ENCODE data around the gene GDI1. TPM values are rescaled to one million over a fixed set of nuclear protein-coding genes. Genes with fewer than 3 reads are reported as not detected.

The GDI1 gene
- polyA plus RNA-seq, 2 donors: 46.4 to 63.5 TPM

DNA sequence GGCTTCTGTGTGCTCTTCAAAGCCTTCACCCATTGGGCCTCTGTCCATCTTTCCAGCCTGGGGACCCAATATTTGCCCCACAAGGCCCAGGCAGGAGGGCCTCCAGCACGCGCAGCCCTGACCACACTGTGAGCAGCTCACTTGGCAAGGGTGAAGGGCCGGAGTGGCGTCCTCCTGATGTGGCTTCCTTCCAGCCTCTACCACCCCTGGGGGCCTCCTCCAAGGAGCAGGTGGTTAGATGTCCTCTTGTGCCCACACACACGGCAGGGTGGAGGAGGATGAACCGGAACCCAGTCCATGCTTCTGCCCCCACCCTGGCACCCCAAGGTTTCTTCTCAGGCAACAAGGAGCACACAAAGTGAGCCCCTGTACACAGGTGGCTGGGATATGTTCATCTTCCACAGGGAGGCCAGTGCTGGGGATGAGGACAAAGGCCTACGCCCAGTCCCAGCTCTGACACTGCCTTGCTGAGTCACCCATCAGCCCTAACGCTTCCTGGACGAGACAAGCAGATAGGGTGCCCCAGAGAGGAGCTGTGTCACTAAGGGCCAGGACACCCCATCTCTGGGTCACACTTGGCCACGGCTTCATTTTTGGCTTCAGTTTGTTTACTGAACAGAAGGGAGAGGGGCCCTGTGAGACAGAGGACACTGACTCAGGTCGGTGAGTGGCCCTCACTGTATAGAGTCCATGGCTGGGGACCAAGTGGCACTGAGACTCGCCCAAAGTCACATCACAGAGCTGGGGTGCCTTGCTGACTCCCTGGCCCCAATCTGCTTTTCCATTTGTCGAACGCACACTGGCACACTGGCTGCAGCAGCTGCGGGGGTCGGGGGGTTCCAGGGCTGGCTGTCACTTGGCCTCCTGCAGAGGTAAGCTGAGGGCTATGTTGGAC lies 47.5 kb downstream of the GDI1 start:
- 73 to 74% methylated on average over 16 of the region's 16 CpGs for WGBS, 2 donors
- Histone ChIP-seq H3K4me1 (ENCODE audit: control insufficient read depth in 2 of 2, insufficient read depth in 2 of 2, low read length in 1 of 2) (peaks cover 5 to 16% of the 10 kb centered on the region in 2 donors), H3K36me3 (ENCODE audit: control insufficient read depth in 2 of 2, insufficient read depth in 2 of 2, low read length in 1 of 2) (peaks cover 0 to 14% of the 10 kb centered on the region in 2 donors), H3K27me3 (ENCODE audit: control insufficient read depth in 1 of 2, insufficient read depth in 2 of 2, low read length in 2 of 2) (no peaks in the 10 kb centered on the region), H3K4me3 (ENCODE audit: low read depth in 1 of 2, low read length in 2 of 2) (no peak overlapping the region), H3K27ac (ENCODE audit: low read depth in 2 of 2, low read length in 1 of 2) (peak overlapping the region; percentile 73 to 93), H3K9me3 (ENCODE audit: control insufficient read depth in 2 of 2, insufficient read depth in 1 of 2, low read depth in 1 of 2, low read length in 1 of 2) (peaks cover 0 to 6% of the 10 kb centered on the region in 2 donors)

DNA sequence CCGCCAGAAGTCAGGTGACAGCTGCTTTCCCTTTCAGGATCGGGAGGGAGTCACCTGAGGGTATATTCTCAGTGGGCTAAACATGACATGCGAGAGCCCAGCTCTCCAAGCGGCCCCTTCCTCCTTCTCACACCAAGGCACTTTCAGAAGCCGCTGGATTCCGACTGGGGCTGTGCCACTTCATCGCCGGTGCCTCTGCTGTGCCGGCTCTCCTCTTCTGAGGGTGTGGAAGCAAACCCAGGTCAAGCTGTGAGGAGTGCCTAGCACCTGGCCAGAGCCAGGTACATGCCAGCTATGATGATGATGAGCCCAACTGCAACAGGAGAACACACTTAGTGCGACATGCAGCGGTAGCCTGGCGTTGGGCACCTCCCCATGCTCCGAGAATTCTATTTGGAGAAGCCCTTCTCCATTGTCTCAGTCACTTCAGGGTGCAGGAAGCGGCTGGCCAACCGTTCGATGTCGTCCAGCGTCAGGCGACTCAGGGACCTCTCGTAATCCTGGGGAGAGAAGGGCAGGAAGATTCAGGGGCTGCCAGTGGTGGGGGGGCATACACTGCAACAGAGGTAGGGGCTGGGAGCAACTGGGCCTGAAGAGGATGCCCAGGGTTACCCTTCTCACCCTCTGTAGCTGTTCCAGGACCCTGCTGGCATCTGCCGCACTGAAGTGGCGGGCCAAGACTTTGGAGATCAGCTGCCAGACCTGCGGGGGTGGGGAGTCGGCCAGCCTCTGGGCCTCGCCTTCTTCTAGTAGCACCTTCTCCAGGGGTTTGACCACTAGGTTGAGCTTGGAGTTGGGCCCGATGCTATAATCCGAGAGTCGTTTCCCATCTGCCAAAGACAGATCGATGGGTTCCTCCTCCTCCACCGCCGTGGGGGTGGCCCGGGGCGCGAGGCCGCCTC lies 48.4 kb downstream of the GDI1 start:
- peaks cover 0 to 14% of the 10 kb centered on the region in 2 donors for H3K36me3 ChIP-seq (ENCODE audit: control insufficient read depth in 2 of 2, insufficient read depth in 2 of 2, low read length in 1 of 2)

DNA sequence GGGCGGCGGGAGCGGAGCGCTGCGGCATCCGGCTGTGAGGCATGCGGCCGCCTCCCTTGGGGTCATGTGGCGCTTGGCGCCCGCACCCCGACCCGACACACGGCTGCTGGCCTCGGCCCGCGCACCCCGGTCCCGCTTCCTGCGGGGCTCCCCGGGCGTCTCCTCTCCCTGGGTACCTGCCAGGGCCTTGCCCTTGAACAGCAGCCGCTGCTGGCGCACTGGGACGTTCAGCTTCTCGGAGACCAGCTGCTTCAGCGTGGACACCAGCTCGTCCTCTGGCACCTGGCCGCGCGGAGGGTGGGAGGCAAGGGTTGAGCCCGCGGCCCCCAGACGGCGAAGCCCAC lies 49.1 kb downstream of the GDI1 start:
- Histone ChIP-seq H3K36me3 (ENCODE audit: control insufficient read depth in 2 of 2, insufficient read depth in 2 of 2, low read length in 1 of 2) (peaks cover 0 to 14% of the 10 kb centered on the region in 2 donors), H3K27ac (ENCODE audit: low read depth in 2 of 2, low read length in 1 of 2) (peak overlapping the region; percentile 73 to 93), H3K9me3 (ENCODE audit: control insufficient read depth in 2 of 2, insufficient read depth in 1 of 2, low read depth in 1 of 2, low read length in 1 of 2) (peaks cover 0 to 6% of the 10 kb centered on the region in 2 donors), H3K27me3 (ENCODE audit: control insufficient read depth in 1 of 2, insufficient read depth in 2 of 2, low read length in 2 of 2) (no peaks in the 10 kb centered on the region), H3K4me3 (ENCODE audit: low read depth in 1 of 2, low read length in 2 of 2) (peak overlapping the region; percentile 64 to 77), H3K4me1 (ENCODE audit: control insufficient read depth in 2 of 2, insufficient read depth in 2 of 2, low read length in 1 of 2) (peaks cover 5 to 16% of the 10 kb centered on the region in 2 donors)
- WGBS, 2 donors: 1 to 32% methylated on average over 18 to 35 of the region's 35 CpGs

More for the DNA sequence above, 48.4 kb downstream of the GDI1 start:
- Histone ChIP-seq H3K27me3 (ENCODE audit: control insufficient read depth in 1 of 2, insufficient read depth in 2 of 2, low read length in 2 of 2) (no peaks in the 10 kb centered on the region), H3K9me3 (ENCODE audit: control insufficient read depth in 2 of 2, insufficient read depth in 1 of 2, low read depth in 1 of 2, low read length in 1 of 2) (peaks cover 0 to 6% of the 10 kb centered on the region in 2 donors), H3K4me3 (ENCODE audit: low read depth in 1 of 2, low read length in 2 of 2) (peak overlapping the region; percentile 64 to 77), H3K27ac (ENCODE audit: low read depth in 2 of 2, low read length in 1 of 2) (peak overlapping the region; percentile 73 to 93), H3K4me1 (ENCODE audit: control insufficient read depth in 2 of 2, insufficient read depth in 2 of 2, low read length in 1 of 2) (peaks cover 5 to 16% of the 10 kb centered on the region in 2 donors)
- WGBS, 2 donors: 29 to 66% methylated on average over 35 of the region's 35 CpGs

DNA sequence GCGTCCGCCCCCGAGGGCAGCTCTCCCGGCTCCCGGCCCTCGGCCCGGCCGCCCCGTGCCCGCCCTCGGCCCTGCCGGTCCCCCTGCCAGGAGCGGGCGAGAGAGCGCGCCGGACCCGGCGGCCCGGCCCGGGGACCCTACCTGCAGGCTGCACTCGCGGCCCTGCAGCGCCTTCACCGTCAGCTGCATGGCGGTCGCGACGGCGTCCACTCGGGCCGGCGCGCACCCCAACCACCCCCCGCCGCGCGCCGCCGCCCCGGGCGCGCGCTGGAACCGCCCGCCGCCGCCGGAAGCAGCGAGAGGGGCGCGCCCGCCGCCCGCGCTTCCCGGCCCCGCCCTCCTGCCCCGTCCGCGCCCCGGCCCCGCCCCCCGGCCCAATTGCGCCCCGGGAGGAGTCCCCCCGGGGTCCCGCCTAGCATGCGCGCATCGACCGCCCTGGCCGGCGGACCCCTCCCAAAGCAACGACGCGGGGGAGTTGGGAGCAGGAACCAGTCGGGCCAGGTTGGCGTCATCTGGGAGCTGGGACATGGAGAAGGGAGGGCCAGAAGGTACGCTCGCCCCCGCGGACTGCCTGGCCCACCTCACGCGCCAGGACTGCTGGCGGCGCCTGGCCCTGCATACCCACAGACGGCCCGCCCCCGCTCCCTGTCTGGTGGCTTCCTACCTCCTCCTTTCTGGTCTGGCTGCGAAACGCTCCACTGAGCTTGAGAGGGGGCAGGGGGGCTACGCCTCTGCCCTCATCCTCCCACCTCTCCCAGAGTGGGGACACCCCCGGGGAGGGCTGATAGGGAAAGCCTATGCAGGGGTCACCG lies 49.6 kb downstream of the GDI1 start, which contains the start of gene UBL4A:
UBL4A (minus strand) TSS at position 220 of the 812 bp plus-strand sequence; CDS start at position 189, 31 bp downstream.
- Histone ChIP-seq H3K4me3 (ENCODE audit: low read depth in 1 of 2, low read length in 2 of 2) (peak within 1 kb of the TSS; percentile 64 to 77), H3K36me3 (ENCODE audit: control insufficient read depth in 2 of 2, insufficient read depth in 2 of 2, low read length in 1 of 2) (peaks cover 0 to 14% of the 10 kb centered on the region in 2 donors), H3K4me1 (ENCODE audit: control insufficient read depth in 2 of 2, insufficient read depth in 2 of 2, low read length in 1 of 2) (peaks cover 5 to 16% of the 10 kb centered on the region in 2 donors), H3K27ac (ENCODE audit: low read depth in 2 of 2, low read length in 1 of 2) (peak within 1 kb of the TSS; percentile 91 to 93), H3K9me3 (ENCODE audit: control insufficient read depth in 2 of 2, insufficient read depth in 1 of 2, low read depth in 1 of 2, low read length in 1 of 2) (peaks cover 0 to 6% of the 10 kb centered on the region in 2 donors), H3K27me3 (ENCODE audit: control insufficient read depth in 1 of 2, insufficient read depth in 2 of 2, low read length in 2 of 2) (no peaks in the 10 kb centered on the region)
- WGBS, 2 donors: 1 to 31% methylated on average over 32 to 94 of the region's 95 CpGs

DNA sequence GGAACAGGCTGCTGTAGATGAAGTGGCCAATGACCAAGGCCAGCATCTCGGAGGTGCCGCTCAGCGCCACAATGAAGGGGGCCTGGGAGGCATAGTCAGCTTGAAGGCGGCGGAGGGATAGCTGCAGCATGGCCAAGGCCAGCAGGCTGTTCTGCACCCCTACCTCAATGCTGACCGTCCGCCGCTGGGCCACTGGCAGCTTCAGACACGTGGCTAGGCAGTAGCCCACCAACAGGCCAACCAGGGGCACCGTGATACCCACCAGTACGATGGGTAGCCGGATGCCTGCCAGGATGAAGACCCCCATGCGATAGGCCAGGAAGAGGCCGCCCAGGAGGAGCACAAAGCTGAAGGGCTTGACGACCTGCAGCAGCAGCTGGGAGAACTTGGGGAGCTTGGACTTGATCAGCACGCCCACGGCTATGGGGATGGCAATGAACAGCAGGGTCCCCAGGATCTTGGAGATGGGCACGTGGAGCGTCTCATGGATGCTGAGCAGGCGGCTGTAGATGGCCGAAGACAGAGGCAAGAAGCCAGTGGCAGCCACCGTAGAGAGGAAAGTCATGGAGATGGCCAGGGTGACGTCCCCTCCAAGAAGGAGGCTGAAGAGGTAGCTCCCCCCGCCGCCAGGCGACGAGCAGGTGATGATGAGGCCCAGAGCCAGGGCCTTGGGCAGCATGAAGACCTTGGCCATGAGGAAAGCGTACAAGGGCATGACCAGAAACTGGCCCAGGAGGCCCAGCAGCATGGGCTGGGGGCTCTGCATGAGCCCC lies 50.8 kb downstream of the GDI1 start:
- no peak overlapping the region for H3K4me3 ChIP-seq (ENCODE audit: low read depth in 1 of 2, low read length in 2 of 2)
- peaks cover 5 to 16% of the 10 kb centered on the region in 2 donors for H3K4me1 ChIP-seq (ENCODE audit: control insufficient read depth in 2 of 2, insufficient read depth in 2 of 2, low read length in 1 of 2)
- no peaks in the 10 kb centered on the region for H3K27me3 ChIP-seq (ENCODE audit: control insufficient read depth in 1 of 2, insufficient read depth in 2 of 2, low read length in 2 of 2)
- H3K36me3 ChIP-seq (ENCODE audit: control insufficient read depth in 2 of 2, insufficient read depth in 2 of 2, low read length in 1 of 2): peaks cover 0 to 14% of the 10 kb centered on the region in 2 donors
- WGBS, 2 donors: 91 to 92% methylated on average over 28 of the region's 28 CpGs
- peak overlapping the region in 1 of 2 donors; percentile 1 for H3K27ac ChIP-seq (ENCODE audit: low read depth in 2 of 2, low read length in 1 of 2)
- H3K9me3 ChIP-seq (ENCODE audit: control insufficient read depth in 2 of 2, insufficient read depth in 1 of 2, low read depth in 1 of 2, low read length in 1 of 2): peaks cover 0 to 6% of the 10 kb centered on the region in 2 donors

DNA sequence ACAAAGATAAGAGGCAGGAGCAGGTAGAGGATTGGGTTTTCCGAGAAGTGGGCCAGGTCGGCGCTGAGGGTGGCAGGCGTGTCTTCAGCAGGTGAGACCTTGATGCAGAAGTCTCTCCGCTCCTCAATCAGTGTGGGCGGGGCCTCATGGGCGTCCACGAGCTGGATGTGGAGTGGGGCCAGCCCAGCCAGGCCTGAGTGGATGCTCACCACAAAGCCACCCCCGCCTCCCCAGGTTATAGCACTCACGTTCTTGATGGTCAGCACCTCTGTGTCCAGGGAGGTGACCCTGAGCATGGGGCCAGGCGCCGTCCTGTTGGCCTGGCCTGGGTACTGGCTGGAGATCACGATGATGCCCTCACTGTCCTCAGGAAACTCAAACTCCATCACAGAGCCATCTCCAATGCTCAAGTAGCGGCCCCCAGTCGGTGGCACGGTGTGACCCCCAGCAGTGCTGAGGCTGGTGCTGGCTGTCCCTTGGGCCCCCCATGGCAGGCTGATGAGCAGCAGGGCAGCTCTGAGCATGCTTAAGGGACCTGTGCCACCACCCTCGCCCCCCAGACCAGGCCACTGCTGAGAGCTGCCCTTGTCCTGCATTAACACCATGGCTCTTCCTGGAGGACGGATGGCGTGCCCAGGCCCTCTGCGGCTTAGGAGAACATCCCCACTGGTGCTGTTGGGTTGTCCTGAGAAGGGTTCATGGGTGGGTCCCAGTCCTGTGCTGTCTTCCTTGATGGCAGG lies 51.6 kb downstream of the GDI1 start:
- H3K27me3 ChIP-seq (ENCODE audit: control insufficient read depth in 1 of 2, insufficient read depth in 2 of 2, low read length in 2 of 2): no peaks in the 10 kb centered on the region
- 84 to 87% methylated on average over 20 of the region's 20 CpGs for WGBS, 2 donors
- H3K36me3 ChIP-seq (ENCODE audit: control insufficient read depth in 2 of 2, insufficient read depth in 2 of 2, low read length in 1 of 2): peaks cover 0 to 14% of the 10 kb centered on the region in 2 donors
- H3K27ac ChIP-seq (ENCODE audit: low read depth in 2 of 2, low read length in 1 of 2): peak overlapping the region in 1 of 2 donors; percentile 1
- no peak overlapping the region for H3K4me3 ChIP-seq (ENCODE audit: low read depth in 1 of 2, low read length in 2 of 2)
- peaks cover 5 to 16% of the 10 kb centered on the region in 2 donors for H3K4me1 ChIP-seq (ENCODE audit: control insufficient read depth in 2 of 2, insufficient read depth in 2 of 2, low read length in 1 of 2)
- H3K9me3 ChIP-seq (ENCODE audit: control insufficient read depth in 2 of 2, insufficient read depth in 1 of 2, low read depth in 1 of 2, low read length in 1 of 2): peaks cover 0 to 6% of the 10 kb centered on the region in 2 donors

DNA sequence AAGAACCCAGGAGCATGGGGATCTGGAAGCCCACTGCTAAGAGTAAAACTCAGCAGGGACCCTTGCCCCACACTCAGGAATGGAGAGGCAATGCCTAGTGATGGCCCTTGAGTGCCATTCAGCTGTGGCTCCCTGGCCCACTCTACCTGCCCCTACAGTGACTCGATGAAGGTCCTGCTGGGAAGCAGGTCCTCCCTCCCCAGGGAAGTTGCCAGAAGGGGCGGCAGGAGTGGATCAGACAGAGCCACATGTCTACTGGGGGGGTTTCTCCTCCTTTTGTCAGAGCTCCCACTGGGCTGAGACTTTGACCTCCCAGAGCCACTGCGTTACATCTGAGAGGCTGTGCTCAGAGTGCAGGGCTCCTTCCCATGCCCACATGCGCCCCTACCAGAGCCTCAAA lies 52.2 kb downstream of the GDI1 start:
- peaks cover 0 to 6% of the 10 kb centered on the region in 2 donors for H3K9me3 ChIP-seq (ENCODE audit: control insufficient read depth in 2 of 2, insufficient read depth in 1 of 2, low read depth in 1 of 2, low read length in 1 of 2)
- peaks cover 5 to 16% of the 10 kb centered on the region in 2 donors for H3K4me1 ChIP-seq (ENCODE audit: control insufficient read depth in 2 of 2, insufficient read depth in 2 of 2, low read length in 1 of 2)
- peaks cover 0 to 14% of the 10 kb centered on the region in 2 donors for H3K36me3 ChIP-seq (ENCODE audit: control insufficient read depth in 2 of 2, insufficient read depth in 2 of 2, low read length in 1 of 2)
- peak overlapping the region in 1 of 2 donors; percentile 59 for H3K4me3 ChIP-seq (ENCODE audit: low read depth in 1 of 2, low read length in 2 of 2)
- H3K27me3 ChIP-seq (ENCODE audit: control insufficient read depth in 1 of 2, insufficient read depth in 2 of 2, low read length in 2 of 2): no peaks in the 10 kb centered on the region
- peak overlapping the region; percentile 95 to 98 for H3K27ac ChIP-seq (ENCODE audit: low read depth in 2 of 2, low read length in 1 of 2)
- 65 to 89% methylated on average over 4 of the region's 4 CpGs for WGBS, 2 donors

DNA sequence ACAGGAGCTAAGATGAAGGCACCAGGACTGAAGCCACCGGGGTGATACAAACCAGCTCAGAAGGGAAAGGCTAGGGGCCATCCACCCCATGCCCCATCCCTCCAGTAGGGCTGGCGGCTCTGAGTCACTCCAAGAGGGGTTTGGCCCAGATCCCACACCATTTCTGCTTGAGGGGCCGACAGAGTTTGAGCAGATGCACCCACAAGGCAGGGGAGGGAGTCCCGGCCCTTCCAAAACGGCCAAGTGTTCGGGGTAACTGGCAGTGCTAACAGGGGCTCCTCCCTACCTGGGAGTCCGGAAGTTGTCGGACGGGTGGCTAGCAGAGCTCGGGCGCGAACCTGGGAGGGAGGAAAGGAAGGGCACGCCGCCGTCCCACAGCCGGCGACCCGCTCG lies 53.1 kb downstream of the GDI1 start:
- H3K4me1 ChIP-seq (ENCODE audit: control insufficient read depth in 2 of 2, insufficient read depth in 2 of 2, low read length in 1 of 2): peaks cover 4 to 10% of the 10 kb centered on the region in 2 donors
- peaks cover 0 to 10% of the 10 kb centered on the region in 2 donors for H3K36me3 ChIP-seq (ENCODE audit: control insufficient read depth in 2 of 2, insufficient read depth in 2 of 2, low read length in 1 of 2)
- peaks cover 0 to 6% of the 10 kb centered on the region in 2 donors for H3K9me3 ChIP-seq (ENCODE audit: control insufficient read depth in 2 of 2, insufficient read depth in 1 of 2, low read depth in 1 of 2, low read length in 1 of 2)
- WGBS, 2 donors: 0 to 32% methylated on average over 15 to 19 of the region's 19 CpGs
- H3K27me3 ChIP-seq (ENCODE audit: control insufficient read depth in 1 of 2, insufficient read depth in 2 of 2, low read length in 2 of 2): no peaks in the 10 kb centered on the region
- peak overlapping the region; percentile 95 to 98 for H3K27ac ChIP-seq (ENCODE audit: low read depth in 2 of 2, low read length in 1 of 2)
- H3K4me3 ChIP-seq (ENCODE audit: low read depth in 1 of 2, low read length in 2 of 2): peak overlapping the region; percentile 56 to 59

Data from esophagus (tissue), 2 donors.